Suprapubic skin (tissue), 4 donors: ENCODE results near the gene BLCAP.

Source experiments
- EP300 ChIP-seq: sonication (generic); formaldehyde crosslinking; IDR thresholded peaks from one replicate; pipeline ENCODE4 v1.6.1; 2017; ENCODE audit warnings: antibody characterized with exemption
- POLR2AphosphoS5 ChIP-seq, 3 donors: sonication (generic); formaldehyde crosslinking; IDR thresholded peaks; one replicate each; pipeline ENCODE4 v1.6.1; 2017; ENCODE audit warnings: antibody characterized with exemption in 3 of 3
- TF ChIP-seq, protein P1 (sequence below), 2 donors: fragments of 200-600 bp in 1 of 2; fragments of 450-650 bp in 1 of 2; sonication (generic) in 1 of 2; IDR thresholded peaks; one replicate each; pipeline ENCODE4 v1.5.1; 2016 to 2019; ENCODE audit warnings: antibody characterized with exemption in 2 of 2, mild to moderate bottlenecking in 1 of 2, moderate library complexity in 1 of 2

DNA sequence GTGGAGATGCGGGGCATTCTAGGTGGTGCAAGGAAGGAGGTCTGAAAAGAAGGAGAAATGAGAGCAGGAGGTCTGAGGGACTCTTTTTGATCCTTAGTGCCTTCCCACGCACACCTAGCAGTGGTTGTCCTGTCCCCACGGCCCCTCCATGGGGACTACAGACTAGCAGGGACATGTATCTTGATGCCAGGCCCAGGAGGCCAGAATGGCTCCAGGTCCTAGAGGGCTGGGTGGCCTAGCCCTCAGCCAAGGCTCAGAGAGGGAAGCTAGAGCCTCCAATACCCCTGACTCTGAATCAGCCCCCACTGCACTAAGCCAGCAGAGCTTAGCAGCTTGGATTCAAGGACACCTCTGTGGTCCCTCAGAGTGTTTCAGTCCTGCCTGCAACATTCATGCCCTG is 16.7 kb upstream of the BLCAP start:
- TF ChIP-seq, protein P1, sequence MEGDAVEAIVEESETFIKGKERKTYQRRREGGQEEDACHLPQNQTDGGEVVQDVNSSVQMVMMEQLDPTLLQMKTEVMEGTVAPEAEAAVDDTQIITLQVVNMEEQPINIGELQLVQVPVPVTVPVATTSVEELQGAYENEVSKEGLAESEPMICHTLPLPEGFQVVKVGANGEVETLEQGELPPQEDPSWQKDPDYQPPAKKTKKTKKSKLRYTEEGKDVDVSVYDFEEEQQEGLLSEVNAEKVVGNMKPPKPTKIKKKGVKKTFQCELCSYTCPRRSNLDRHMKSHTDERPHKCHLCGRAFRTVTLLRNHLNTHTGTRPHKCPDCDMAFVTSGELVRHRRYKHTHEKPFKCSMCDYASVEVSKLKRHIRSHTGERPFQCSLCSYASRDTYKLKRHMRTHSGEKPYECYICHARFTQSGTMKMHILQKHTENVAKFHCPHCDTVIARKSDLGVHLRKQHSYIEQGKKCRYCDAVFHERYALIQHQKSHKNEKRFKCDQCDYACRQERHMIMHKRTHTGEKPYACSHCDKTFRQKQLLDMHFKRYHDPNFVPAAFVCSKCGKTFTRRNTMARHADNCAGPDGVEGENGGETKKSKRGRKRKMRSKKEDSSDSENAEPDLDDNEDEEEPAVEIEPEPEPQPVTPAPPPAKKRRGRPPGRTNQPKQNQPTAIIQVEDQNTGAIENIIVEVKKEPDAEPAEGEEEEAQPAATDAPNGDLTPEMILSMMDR (IDR thresholded peaks at IDR 0.05) = no peak
- TF ChIP-seq EP300 = no peak
- no peak for TF ChIP-seq POLR2AphosphoS5 (IDR thresholded peaks at IDR 0.05)
